Fibroblast of pulmonary artery (primary cell): Measurements from ENCODE around the gene ENPP6.
"Not testable (repeated sequence)": the region's sequence is repeated elsewhere in the genome, so short reads cannot be mapped to it uniquely, and the experiment has no call there.

Experiments
- DNase-seq: peaks from one replicate; pipeline ENCODE4 v3.0.0-alpha.2; 2010; ENCODE audit warnings: low read depth
- H3K4me3 ChIP-seq: replicated peaks from 2 replicates; pipeline ENCODE4 v1.5.1; 2011; ENCODE audit warnings: low read depth, mild to moderate bottlenecking, control low read depth, low read length, moderate library complexity
- TF ChIP-seq, protein P1 (sequence below): IDR thresholded peaks from 2 replicates; pipeline ENCODE4 v1.5.1; 2011; ENCODE audit warnings: mild to moderate bottlenecking, control low read depth, low read length, inconsistent platforms; ENCODE audit errors: missing control alignments

The ENPP6 gene

DNA sequence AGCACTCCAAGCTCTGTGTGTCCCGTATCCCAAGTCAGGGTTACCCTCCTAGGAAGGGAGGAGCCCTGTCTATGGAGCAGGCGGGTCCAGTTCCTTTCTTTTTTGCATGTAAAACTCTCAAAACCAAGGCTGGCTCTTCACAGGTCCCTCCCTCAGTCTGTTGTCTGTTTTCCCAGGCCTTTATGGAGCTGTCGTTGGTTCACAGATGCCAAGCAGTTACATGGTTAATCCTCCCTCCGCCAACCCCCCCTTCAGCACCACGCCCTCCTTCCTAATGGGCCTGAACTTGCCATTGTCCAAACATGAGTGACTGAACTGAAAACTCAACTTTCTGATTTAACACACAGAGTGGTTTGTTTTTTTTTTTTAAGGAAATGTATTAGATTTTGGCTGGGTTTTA, 164.2 kb downstream of the ENPP6 start:
- DNase-seq: no peak
- TF ChIP-seq, protein P1, sequence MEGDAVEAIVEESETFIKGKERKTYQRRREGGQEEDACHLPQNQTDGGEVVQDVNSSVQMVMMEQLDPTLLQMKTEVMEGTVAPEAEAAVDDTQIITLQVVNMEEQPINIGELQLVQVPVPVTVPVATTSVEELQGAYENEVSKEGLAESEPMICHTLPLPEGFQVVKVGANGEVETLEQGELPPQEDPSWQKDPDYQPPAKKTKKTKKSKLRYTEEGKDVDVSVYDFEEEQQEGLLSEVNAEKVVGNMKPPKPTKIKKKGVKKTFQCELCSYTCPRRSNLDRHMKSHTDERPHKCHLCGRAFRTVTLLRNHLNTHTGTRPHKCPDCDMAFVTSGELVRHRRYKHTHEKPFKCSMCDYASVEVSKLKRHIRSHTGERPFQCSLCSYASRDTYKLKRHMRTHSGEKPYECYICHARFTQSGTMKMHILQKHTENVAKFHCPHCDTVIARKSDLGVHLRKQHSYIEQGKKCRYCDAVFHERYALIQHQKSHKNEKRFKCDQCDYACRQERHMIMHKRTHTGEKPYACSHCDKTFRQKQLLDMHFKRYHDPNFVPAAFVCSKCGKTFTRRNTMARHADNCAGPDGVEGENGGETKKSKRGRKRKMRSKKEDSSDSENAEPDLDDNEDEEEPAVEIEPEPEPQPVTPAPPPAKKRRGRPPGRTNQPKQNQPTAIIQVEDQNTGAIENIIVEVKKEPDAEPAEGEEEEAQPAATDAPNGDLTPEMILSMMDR: no peak
- H3K4me3 ChIP-seq: no peak overlapping the region

DNA sequence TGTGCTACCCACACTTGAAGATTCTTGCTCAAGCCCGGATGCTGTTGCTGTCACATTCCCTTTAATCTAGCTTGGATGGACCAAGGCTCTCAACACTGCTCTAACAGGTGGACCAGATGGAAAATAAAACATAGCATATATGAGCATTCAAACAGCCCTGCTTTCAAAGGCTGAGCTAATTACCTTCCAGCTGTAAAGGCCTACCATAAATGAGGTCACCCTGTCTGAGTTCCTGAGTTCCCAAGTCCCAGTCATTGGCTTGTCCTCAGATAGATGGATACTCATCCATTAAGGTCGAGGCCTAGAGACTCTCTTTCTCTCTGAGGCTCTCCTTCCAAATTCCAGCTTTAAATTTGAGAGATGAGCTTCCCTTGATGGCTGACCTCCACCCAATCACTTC, 165.1 kb downstream of the ENPP6 start:
- H3K4me3 ChIP-seq: no peak overlapping the region
- DNase-seq: no peak
- TF ChIP-seq, protein P1: no peak

DNA sequence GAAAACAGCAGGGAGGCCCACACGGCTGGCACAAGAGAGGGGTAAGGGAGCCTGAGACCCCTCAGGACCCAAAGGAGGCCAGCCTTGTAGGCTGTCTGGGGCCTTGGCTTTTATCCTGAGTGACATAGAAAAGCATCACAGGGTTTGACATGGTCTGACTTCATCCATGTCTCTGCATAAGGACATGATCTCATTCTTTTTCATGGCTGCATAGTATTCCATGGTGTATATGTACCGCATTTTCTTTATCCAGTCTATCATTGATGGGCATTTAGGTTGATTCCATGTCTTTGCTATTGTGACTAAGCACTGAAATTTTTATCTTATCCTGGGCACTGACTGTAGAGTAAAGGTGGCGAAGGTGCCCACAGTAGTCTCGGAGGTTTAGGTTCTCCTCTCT, 166.4 kb downstream of the ENPP6 start:
- not testable (repeated sequence) for DNase-seq, H3K4me3 ChIP-seq

DNA sequence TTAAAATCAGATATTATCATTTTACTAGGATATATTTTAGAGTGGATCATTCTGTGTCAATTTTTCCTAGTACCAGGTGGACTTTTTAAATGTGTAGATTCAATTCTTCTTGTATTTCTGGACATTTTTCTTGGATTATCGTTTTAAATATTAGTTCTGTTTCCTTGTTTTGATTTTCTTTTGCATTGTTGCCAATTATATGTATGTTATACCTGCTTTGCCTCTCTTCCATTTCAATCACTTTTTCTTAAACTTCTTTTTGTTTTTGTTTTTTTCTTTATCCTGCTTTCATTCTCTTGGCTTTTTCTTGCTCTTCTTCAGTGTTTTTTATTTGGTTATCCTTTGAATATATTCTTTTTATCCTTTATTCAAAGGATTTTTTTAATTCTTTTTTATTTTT, 171.5 kb downstream of the ENPP6 start:
- H3K4me3 ChIP-seq: no peak overlapping the region
- no peak for DNase-seq
- TF ChIP-seq, protein P1: no peak

DNA sequence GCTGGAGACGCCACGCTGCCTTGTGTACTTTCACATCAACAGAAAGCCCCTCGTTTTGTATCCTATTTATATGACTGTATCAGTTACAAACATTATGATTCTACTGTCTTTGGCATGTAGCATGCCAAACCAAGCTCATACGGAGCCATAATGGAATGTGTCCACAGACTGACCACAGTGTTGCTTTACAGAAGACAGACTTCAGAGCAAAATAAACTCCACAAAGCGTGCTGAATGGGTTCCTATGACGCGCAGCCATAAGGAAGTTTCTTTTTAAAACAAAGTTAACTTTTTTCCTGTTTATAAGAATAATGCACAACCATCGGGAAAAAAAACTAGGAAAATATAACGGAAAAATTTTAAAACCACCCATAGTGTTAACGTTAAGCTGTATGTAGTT, 176.5 kb downstream of the ENPP6 start:
- TF ChIP-seq, protein P1: no peak
- H3K4me3 ChIP-seq: no peak overlapping the region
- no peak for DNase-seq

DNA sequence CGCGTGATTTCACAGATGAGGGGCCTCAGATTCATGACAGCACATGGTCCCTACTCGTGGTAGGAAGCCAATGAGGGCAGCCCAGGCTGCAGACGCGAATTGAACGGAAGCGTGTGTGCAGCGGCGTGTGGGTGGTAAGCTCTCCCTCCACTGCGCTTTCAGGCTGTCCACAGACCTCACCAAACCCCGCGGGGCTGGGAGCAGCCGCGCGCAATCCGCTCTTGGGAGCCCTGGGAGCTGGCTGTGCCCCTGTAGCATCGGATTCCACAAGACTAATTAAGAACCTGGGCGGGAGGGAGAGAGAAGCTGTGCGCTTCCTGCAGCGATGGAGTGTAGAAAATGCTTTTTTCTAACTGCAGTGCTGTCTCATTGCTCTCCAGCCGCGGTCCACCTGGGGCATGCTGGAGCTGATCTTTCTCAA, 177.7 kb downstream of the ENPP6 start:
- no peak for DNase-seq
- H3K4me3 ChIP-seq: no peak overlapping the region
- TF ChIP-seq, protein P1: no peak
